ENCODE results near the gene GIMAP5. TPM values are rescaled to one million over a fixed set of nuclear protein-coding genes. Genes with fewer than 3 reads are reported as not detected.

The GIMAP5 gene
- total RNA-seq, 1 donor from 2014 or later, result 220 TPM

- peaks cover 17% of the 10 kb centered on the region for H3K36me3 Mint-ChIP-seq (ENCODE audit: low read depth, unreplicated experiment)
- DNase-seq (ENCODE audit: low spot score), result no peak
- H3K4me3 Mint-ChIP-seq (ENCODE audit: unreplicated experiment), result no peak overlapping the region
- no peak overlapping the region for H3K27ac Mint-ChIP-seq (ENCODE audit: unreplicated experiment)
- H3K9me3 Mint-ChIP-seq (ENCODE audit: unreplicated experiment), result peaks cover 7% of the 10 kb centered on the region
- no peaks in the 10 kb centered on the region for H3K4me1 Mint-ChIP-seq (ENCODE audit: unreplicated experiment)
- TF ChIP-seq, protein P1, sequence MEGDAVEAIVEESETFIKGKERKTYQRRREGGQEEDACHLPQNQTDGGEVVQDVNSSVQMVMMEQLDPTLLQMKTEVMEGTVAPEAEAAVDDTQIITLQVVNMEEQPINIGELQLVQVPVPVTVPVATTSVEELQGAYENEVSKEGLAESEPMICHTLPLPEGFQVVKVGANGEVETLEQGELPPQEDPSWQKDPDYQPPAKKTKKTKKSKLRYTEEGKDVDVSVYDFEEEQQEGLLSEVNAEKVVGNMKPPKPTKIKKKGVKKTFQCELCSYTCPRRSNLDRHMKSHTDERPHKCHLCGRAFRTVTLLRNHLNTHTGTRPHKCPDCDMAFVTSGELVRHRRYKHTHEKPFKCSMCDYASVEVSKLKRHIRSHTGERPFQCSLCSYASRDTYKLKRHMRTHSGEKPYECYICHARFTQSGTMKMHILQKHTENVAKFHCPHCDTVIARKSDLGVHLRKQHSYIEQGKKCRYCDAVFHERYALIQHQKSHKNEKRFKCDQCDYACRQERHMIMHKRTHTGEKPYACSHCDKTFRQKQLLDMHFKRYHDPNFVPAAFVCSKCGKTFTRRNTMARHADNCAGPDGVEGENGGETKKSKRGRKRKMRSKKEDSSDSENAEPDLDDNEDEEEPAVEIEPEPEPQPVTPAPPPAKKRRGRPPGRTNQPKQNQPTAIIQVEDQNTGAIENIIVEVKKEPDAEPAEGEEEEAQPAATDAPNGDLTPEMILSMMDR (IDR thresholded peaks at IDR 0.05; ENCODE audit: unreplicated experiment), result no peak
- H3K27me3 Mint-ChIP-seq (ENCODE audit: unreplicated experiment), result peaks cover 11% of the 10 kb centered on the region
These were observed 9.2 kb upstream of the GIMAP5 start for GRCh38 chr7:150728011-150728410.

GRCh38 chr7:150728609-150729008, 8.6 kb upstream of the GIMAP5 start:
- DNase-seq (ENCODE audit: low spot score), result no peak
- peaks cover 11% of the 10 kb centered on the region for H3K27me3 Mint-ChIP-seq (ENCODE audit: unreplicated experiment)
- H3K4me1 Mint-ChIP-seq (ENCODE audit: unreplicated experiment), result no peaks in the 10 kb centered on the region
- peaks cover 7% of the 10 kb centered on the region for H3K9me3 Mint-ChIP-seq (ENCODE audit: unreplicated experiment)
- no peak overlapping the region for H3K27ac Mint-ChIP-seq (ENCODE audit: unreplicated experiment)
- H3K36me3 Mint-ChIP-seq (ENCODE audit: low read depth, unreplicated experiment), result peaks cover 21% of the 10 kb centered on the region
- H3K4me3 Mint-ChIP-seq (ENCODE audit: unreplicated experiment), result no peak overlapping the region
- TF ChIP-seq, protein P1 (IDR thresholded peaks at IDR 0.05; ENCODE audit: unreplicated experiment), result no peak

DNA sequence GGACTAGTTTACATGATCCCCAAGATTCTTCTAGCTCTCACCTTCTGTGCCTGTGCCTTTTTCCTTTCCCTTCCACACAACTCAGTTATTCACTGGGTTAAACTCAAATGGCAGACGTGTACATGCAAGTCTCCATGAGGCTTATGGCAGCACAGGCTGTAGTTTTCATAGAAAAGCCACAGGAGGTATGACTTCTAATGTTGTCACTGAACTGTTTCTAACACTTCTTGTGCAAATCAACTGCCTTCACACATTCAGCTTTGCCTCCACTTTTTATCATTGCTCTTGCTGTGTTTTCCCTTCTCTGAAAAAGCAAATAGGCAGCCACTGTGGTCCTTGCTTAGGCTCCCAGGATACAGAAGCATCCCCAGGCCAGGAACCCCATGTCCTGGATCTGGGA, 5.3 kb upstream of the GIMAP5 start:
- H3K4me1 Mint-ChIP-seq (ENCODE audit: unreplicated experiment), result peaks cover 26% of the 10 kb centered on the region
- peaks cover 7% of the 10 kb centered on the region for H3K27me3 Mint-ChIP-seq (ENCODE audit: unreplicated experiment)
- H3K27ac Mint-ChIP-seq (ENCODE audit: unreplicated experiment), result no peak overlapping the region
- peaks cover 14% of the 10 kb centered on the region for H3K36me3 Mint-ChIP-seq (ENCODE audit: low read depth, unreplicated experiment)
- peaks cover 7% of the 10 kb centered on the region for H3K9me3 Mint-ChIP-seq (ENCODE audit: unreplicated experiment)
- DNase-seq (ENCODE audit: low spot score), result no peak
- H3K4me3 Mint-ChIP-seq (ENCODE audit: unreplicated experiment), result no peak overlapping the region
- TF ChIP-seq, protein P1 (IDR thresholded peaks at IDR 0.05; ENCODE audit: unreplicated experiment), result no peak

GRCh38 chr7:150732786-150733481, 4.3 kb upstream of the GIMAP5 start:
- H3K9me3 Mint-ChIP-seq (ENCODE audit: unreplicated experiment), result peaks cover under 1% of the 10 kb centered on the region
- peaks cover 2% of the 10 kb centered on the region for H3K27me3 Mint-ChIP-seq (ENCODE audit: unreplicated experiment)
- no peak overlapping the region for H3K27ac Mint-ChIP-seq (ENCODE audit: unreplicated experiment)
- peaks cover 10% of the 10 kb centered on the region for H3K36me3 Mint-ChIP-seq (ENCODE audit: low read depth, unreplicated experiment)
- peaks cover 33% of the 10 kb centered on the region for H3K4me1 Mint-ChIP-seq (ENCODE audit: unreplicated experiment)
- peak overlapping the region; percentile 2 for H3K4me3 Mint-ChIP-seq (ENCODE audit: unreplicated experiment)
- TF ChIP-seq, protein P1 (IDR thresholded peaks at IDR 0.05; ENCODE audit: unreplicated experiment), result no peak
- no peak for DNase-seq (ENCODE audit: low spot score)

DNA sequence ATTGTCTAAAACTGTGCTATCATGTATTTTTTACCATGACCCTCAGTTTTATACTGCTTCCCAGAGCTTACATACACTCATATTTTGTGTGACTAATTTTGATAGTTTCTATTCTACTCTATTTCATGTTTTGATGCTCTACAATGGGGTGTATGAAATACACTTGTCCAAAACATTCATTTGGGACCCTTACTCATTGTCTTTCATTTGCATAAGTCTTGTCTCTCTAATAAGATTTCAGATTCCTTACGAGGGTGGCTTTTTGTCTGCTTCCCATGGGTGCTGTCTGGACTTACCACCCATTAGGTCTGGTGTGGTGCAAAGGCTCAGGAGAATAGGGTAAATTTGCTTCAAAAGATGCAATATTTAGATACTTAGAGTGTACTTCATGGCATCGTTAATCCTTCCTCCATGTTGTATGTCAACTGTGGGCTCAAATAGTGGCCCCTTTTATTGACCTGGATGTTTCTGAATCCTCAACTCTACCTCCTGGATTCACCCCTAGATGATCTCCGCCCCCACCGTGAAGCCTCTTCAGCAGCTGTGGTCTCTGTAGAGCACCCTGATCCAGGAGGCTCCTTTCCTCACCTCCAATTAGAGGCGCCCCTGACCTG, 3.6 kb upstream of the GIMAP5 start:
- TF ChIP-seq, protein P1 (IDR thresholded peaks at IDR 0.05; ENCODE audit: unreplicated experiment), result no peak
- no peak for DNase-seq (ENCODE audit: low spot score)
- Mint-ChIP-seq H3K27me3 (ENCODE audit: unreplicated experiment) (peaks cover 4% of the 10 kb centered on the region), H3K9me3 (ENCODE audit: unreplicated experiment) (no peaks in the 10 kb centered on the region), H3K4me3 (ENCODE audit: unreplicated experiment) (peak overlapping the region; percentile 2), H3K27ac (ENCODE audit: unreplicated experiment) (no peak overlapping the region), H3K4me1 (ENCODE audit: unreplicated experiment) (peaks cover 40% of the 10 kb centered on the region), H3K36me3 (ENCODE audit: low read depth, unreplicated experiment) (peaks cover 16% of the 10 kb centered on the region)
